ENCODE data around the gene MT4.

The MT4 gene

GRCh38 chr16:56561126-56561525 lies 3.7 kb upstream of the MT4 start:
- TF ChIP-seq TAF1 (IDR thresholded peaks at IDR 0.05; ENCODE audit: borderline replicate concordance, insufficient read depth, low read length) (no peak), FOXP2 (optimal IDR thresholded peaks at IDR 0.05; ENCODE audit: borderline replicate concordance, extremely low read depth, extremely low read length, insufficient read depth) (no peak), POLR2AphosphoS5 (IDR thresholded peaks at IDR 0.05; ENCODE audit: low read depth, low read length) (no peak), REST (IDR thresholded peaks at IDR 0.05; ENCODE audit: insufficient read depth in 1 of 2, low read depth in 2 of 2, low read length in 2 of 2) (no peak), SIN3A (IDR thresholded peaks at IDR 0.05; ENCODE audit: borderline replicate concordance, insufficient read depth, low read length) (no peak)

- TF ChIP-seq FOXP2 (optimal IDR thresholded peaks at IDR 0.05; ENCODE audit: borderline replicate concordance, extremely low read depth, extremely low read length, insufficient read depth) (no peak), REST (IDR thresholded peaks at IDR 0.05; ENCODE audit: insufficient read depth in 1 of 2, low read depth in 2 of 2, low read length in 2 of 2) (no peak), TAF1 (IDR thresholded peaks at IDR 0.05; ENCODE audit: borderline replicate concordance, insufficient read depth, low read length) (no peak), POLR2AphosphoS5 (IDR thresholded peaks at IDR 0.05; ENCODE audit: low read depth, low read length) (no peak), SIN3A (IDR thresholded peaks at IDR 0.05; ENCODE audit: borderline replicate concordance, insufficient read depth, low read length) (no peak)
Observed at GRCh38 chr16:56569971-56570370, 5.1 kb downstream of the MT4 start.

- no peak for TF ChIP-seq TAF1 (IDR thresholded peaks at IDR 0.05; ENCODE audit: borderline replicate concordance, insufficient read depth, low read length)
- TF ChIP-seq FOXP2 (optimal IDR thresholded peaks at IDR 0.05; ENCODE audit: borderline replicate concordance, extremely low read depth, extremely low read length, insufficient read depth), result no peak
- no peak for TF ChIP-seq POLR2AphosphoS5 (IDR thresholded peaks at IDR 0.05; ENCODE audit: low read depth, low read length)
Observed at GRCh38 chr16:56571525-56571924, 6.7 kb downstream of the MT4 start.

- TF ChIP-seq FOXP2 (optimal IDR thresholded peaks at IDR 0.05; ENCODE audit: borderline replicate concordance, extremely low read depth, extremely low read length, insufficient read depth) (no peak), POLR2AphosphoS5 (IDR thresholded peaks at IDR 0.05; ENCODE audit: low read depth, low read length) (no peak), SIN3A (IDR thresholded peaks at IDR 0.05; ENCODE audit: borderline replicate concordance, insufficient read depth, low read length) (no peak), TAF1 (IDR thresholded peaks at IDR 0.05; ENCODE audit: borderline replicate concordance, insufficient read depth, low read length) (no peak), REST (IDR thresholded peaks at IDR 0.05; ENCODE audit: insufficient read depth in 1 of 2, low read depth in 2 of 2, low read length in 2 of 2) (no peak)
Observed at GRCh38 chr16:56574625-56575024, 9.8 kb downstream of the MT4 start.

- TF ChIP-seq REST (IDR thresholded peaks at IDR 0.05; ENCODE audit: insufficient read depth in 1 of 2, low read depth in 2 of 2, low read length in 2 of 2) (no peak), TAF1 (IDR thresholded peaks at IDR 0.05; ENCODE audit: borderline replicate concordance, insufficient read depth, low read length) (no peak), SIN3A (IDR thresholded peaks at IDR 0.05; ENCODE audit: borderline replicate concordance, insufficient read depth, low read length) (no peak), FOXP2 (optimal IDR thresholded peaks at IDR 0.05; ENCODE audit: borderline replicate concordance, extremely low read depth, extremely low read length, insufficient read depth) (no peak)
Observed at GRCh38 chr16:56576585-56577299, 11.9 kb downstream of the MT4 start.

Measured in PFSK-1 (cell line).